Endothelial cell of umbilical vein (primary cell): ENCODE measurements around the gene KDM3B. TPM values are rescaled to one million over a fixed set of nuclear protein-coding genes. Genes with fewer than 3 reads are reported as not detected.

ENCODE experiments used
- BruUV-seq: library from RNA; stranded (reverse); fragments of 400-500 nt; replicated peaks from 2 replicates; lab custom pipeline; 2021; lab: Mats Ljungman, UMichigan
- CTCF ChIA-PET: fragments of 300-600, 350-600 bp; sonication (Branson Sonifier 250); formaldehyde crosslinking; loops from one replicate; lab custom pipeline; 2021; ENCODE audit warnings: antibody characterized with exemption, inconsistent platforms; lab: Charles Lee
- POLR2A ChIA-PET: fragments of 300-600, 350-600 bp; sonication (Branson Sonifier 250); formaldehyde crosslinking; loops from one replicate; lab custom pipeline; 2021; ENCODE audit warnings: antibody characterized with exemption, inconsistent platforms; lab: Charles Lee
- DNase-seq: peaks from one replicate; pipeline ENCODE4 v3.0.0-alpha.2; 2011; ENCODE audit warnings: low read depth, low spot score
- FAIRE-seq: peaks from 2 replicates; lab custom pipeline; 2011; peaks lifted over from hg19 to GRCh38; lab: Jason Lieb, UNC
- H2AFZ ChIP-seq: 2 replicates; pipeline ENCODE4 v1.6.0; 2012; ENCODE audit warnings: low read depth, low read length, control low read depth, inconsistent platforms
- H3K27ac ChIP-seq: 2 replicates; pipeline ENCODE4 v1.5.1; 2011; ENCODE audit warnings: low read depth, mild to moderate bottlenecking, control low read depth, low read length, moderate library complexity; ENCODE audit not compliant: insufficient read depth
- H3K27me3 ChIP-seq, 2 experiments: 2 replicates each; pipeline versions ENCODE4 v1.6.0 to v1.6.1; 2011; ENCODE audit warnings: low read length in 2 of 2, mixed read lengths in 1 of 2; ENCODE audit not compliant: control insufficient read depth in 2 of 2, insufficient read depth in 2 of 2
- H3K36me3 ChIP-seq, 2 experiments: 2 replicates in 1 of 2; 3 replicates in 1 of 2; pipeline ENCODE4 v1.5.1; 2011; ENCODE audit warnings: low read length in 2 of 2, mild to moderate bottlenecking in 1 of 2, moderate library complexity in 1 of 2; ENCODE audit not compliant: control insufficient read depth in 2 of 2, insufficient read depth in 2 of 2; ENCODE audit errors: extremely low read depth in 1 of 2
- H3K4me1 ChIP-seq: 3 replicates; pipeline ENCODE4 v1.5.1; 2011; ENCODE audit warnings: mild to moderate bottlenecking, low read length; ENCODE audit not compliant: control insufficient read depth, insufficient read depth; ENCODE audit errors: extremely low read depth
- H3K4me2 ChIP-seq: 2 replicates; pipeline ENCODE4 v1.6.1; 2011; ENCODE audit warnings: low read length, control low read depth, mixed read lengths; ENCODE audit not compliant: insufficient read depth
- H3K4me3 ChIP-seq, 3 experiments: fragments of 200-600 bp in 1 of 3; sonication (generic), shearing (Covaris generic) in 1 of 3; replicated peaks in 1 of 3; 2 replicates each; pipeline ENCODE4 v1.5.1; 2011 to 2016; ENCODE audit warnings: control low read depth in 3 of 3, low read length in 3 of 3, mild to moderate bottlenecking in 2 of 3, inconsistent platforms in 1 of 3, low read depth in 1 of 3, moderate library complexity in 1 of 3; ENCODE audit not compliant: insufficient read depth in 1 of 3
- H3K79me2 ChIP-seq: 2 replicates; pipeline ENCODE4 v1.6.0; 2012; ENCODE audit warnings: low read length, inconsistent platforms; ENCODE audit not compliant: control insufficient read depth, insufficient read depth
- H3K9ac ChIP-seq: replicated peaks from 2 replicates; pipeline ENCODE3; 2011; ENCODE audit warnings: low read length, control low read depth; ENCODE audit not compliant: insufficient read depth; ENCODE audit errors: extremely low read depth
- H3K9me1 ChIP-seq: replicated peaks from 3 replicates; pipeline ENCODE4 v1.6.0; 2011; ENCODE audit warnings: mild to moderate bottlenecking, low read length; ENCODE audit not compliant: control insufficient read depth, insufficient read depth; ENCODE audit errors: extremely low read depth
- H3K9me3 ChIP-seq: replicated peaks from 2 replicates; pipeline ENCODE4 v1.5.1; 2012; ENCODE audit warnings: low read length, inconsistent platforms; ENCODE audit not compliant: control insufficient read depth, insufficient read depth
- H4K20me1 ChIP-seq: replicated peaks from 2 replicates; pipeline ENCODE3; 2011; ENCODE audit warnings: mild to moderate bottlenecking, low read length; ENCODE audit not compliant: control insufficient read depth, insufficient read depth; ENCODE audit errors: extremely low read depth
- EZH2 ChIP-seq: IDR thresholded peaks from 2 replicates; pipeline ENCODE4 v1.6.1; 2012; ENCODE audit warnings: borderline replicate concordance, low read depth, mild to moderate bottlenecking, moderate library complexity, low read length, inconsistent platforms; ENCODE audit not compliant: severe bottlenecking
- FOS ChIP-seq: IDR thresholded peaks from 2 replicates; pipeline ENCODE4 v1.6.1; 2011; ENCODE audit warnings: mild to moderate bottlenecking, low read length, moderate library complexity, borderline replicate concordance; ENCODE audit not compliant: insufficient read depth
- GATA2 ChIP-seq: IDR thresholded peaks from 2 replicates; pipeline ENCODE4 v1.7.0; 2011; ENCODE audit warnings: low read depth, mild to moderate bottlenecking, moderate library complexity, mixed read lengths, low read length; ENCODE audit not compliant: insufficient read length, insufficient read depth
- JUN ChIP-seq: IDR thresholded peaks from 2 replicates; pipeline ENCODE4 v1.6.1; 2011; ENCODE audit warnings: borderline replicate concordance, low read depth; ENCODE audit not compliant: insufficient read length, insufficient read depth
- MYC ChIP-seq: IDR thresholded peaks from one replicate; pipeline ENCODE4 v1.6.1; 2011; ENCODE audit warnings: mild to moderate bottlenecking, low read depth, low read length
- POLR2A ChIP-seq: IDR thresholded peaks from 2 replicates; pipeline ENCODE4 v1.6.1; 2012; ENCODE audit warnings: low read depth, mild to moderate bottlenecking, control low read depth, low read length
- POLR2AphosphoS5 ChIP-seq: IDR thresholded peaks from 2 replicates; pipeline ENCODE4 v1.6.1; 2012; ENCODE audit warnings: low read depth, mild to moderate bottlenecking, control low read depth, low read length, moderate library complexity; ENCODE audit not compliant: insufficient read depth
- dilution Hi-C: fragments of 300-500 bp; cut with MboI; formaldehyde crosslinking; loops from one replicate; pipeline ENCODE4 v1.15.0; 2019; ENCODE audit warnings: low sequenced_read_pairs; ENCODE audit not compliant: extremely low pct_ligation_motif_present
- intact Hi-C: fragments of 100-400 bp; cut with micrococcal nuclease; formaldehyde crosslinking; loops from one replicate; pipeline ENCODE4 v1.10.0; 2022
- polyA plus RNA-seq, 4 experiments: library from polyadenylated mRNA; depleted of rRNA in 3 of 4; stranded (reverse) in 3 of 4; unstranded in 1 of 4; fragments of >200 nt; gene quantifications; 2 replicates each; pipeline versions ENCODE4 v1.2.1 to v1.2.3, GENCODE V29; 2011 to 2012; ENCODE audit warnings: missing spikeins in 1 of 4
- total RNA-seq: library from RNA; stranded (reverse); gene quantifications from 2 replicates; pipeline ENCODE4 v1.2.3, GENCODE V29; 2021
- TF ChIP-seq, protein P1 (sequence below): IDR thresholded peaks from 2 replicates; pipeline ENCODE4 v1.6.1; 2011; ENCODE audit not compliant: insufficient read depth, insufficient read length
- TF ChIP-seq, protein P2 (sequence below), 2 donors: IDR thresholded peaks; 1 replicate in 1 of 2; 2 replicates in 1 of 2; pipeline ENCODE4 v1.5.1; 2011; ENCODE audit warnings: low read length in 2 of 2, mild to moderate bottlenecking in 2 of 2, moderate library complexity in 2 of 2, control low read depth in 1 of 2, inconsistent platforms in 1 of 2, low read depth in 1 of 2; ENCODE audit not compliant: insufficient read depth in 1 of 2; ENCODE audit errors: extremely low read depth in 1 of 2

Gene KDM3B
- total and polyA plus RNA-seq, 2 donors (not counting 3 experiments of a cell fraction or from before 2014, with no cell fraction given): 19.0 to 55.7 TPM

DNA sequence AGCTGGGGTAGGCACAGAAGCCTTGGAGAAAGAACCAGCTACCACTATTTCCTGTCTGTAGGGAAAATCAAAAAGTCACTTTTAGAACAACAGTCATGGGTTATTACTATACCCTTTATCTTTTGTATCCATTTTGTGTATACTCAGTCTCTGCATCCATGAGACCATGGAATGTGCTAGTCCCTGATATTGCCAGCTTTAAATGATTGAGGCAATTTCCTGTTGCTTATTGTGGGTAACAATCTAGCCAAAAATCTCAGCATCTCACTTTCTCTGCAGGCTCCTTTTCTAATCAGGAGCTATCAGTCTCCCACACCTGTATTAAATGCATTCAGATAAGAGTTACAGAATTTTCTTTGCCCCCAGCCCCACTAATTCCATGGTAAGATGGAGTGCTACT is 968 bp upstream of the KDM3B start:
- Histone ChIP-seq H3K4me1 (peaks cover 14% of the 10 kb centered on the region), H2AFZ (no peak overlapping the region), H3K79me2 (peaks cover 35% of the 10 kb centered on the region), H3K27ac (no peak overlapping the region), H3K27me3 (no peaks in the 10 kb centered on the region), H3K9me1 (no peaks in the 10 kb centered on the region), H3K9ac (no peak overlapping the region), H3K36me3 (peaks cover 7 to 23% of the 10 kb centered on the region in 2 experiments), H3K4me3 (no peak overlapping the region), H3K9me3 (no peaks in the 10 kb centered on the region), H4K20me1 (no peaks in the 10 kb centered on the region), H3K4me2 (no peak overlapping the region)
- TF ChIP-seq MYC: no peak
- TF ChIP-seq POLR2AphosphoS5: no peak
- TF ChIP-seq FOS: no peak
- TF ChIP-seq GATA2: no peak
- TF ChIP-seq, protein P1, sequence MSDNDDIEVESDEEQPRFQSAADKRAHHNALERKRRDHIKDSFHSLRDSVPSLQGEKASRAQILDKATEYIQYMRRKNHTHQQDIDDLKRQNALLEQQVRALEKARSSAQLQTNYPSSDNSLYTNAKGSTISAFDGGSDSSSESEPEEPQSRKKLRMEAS: no peak
- no peak for TF ChIP-seq POLR2A
- no peak for TF ChIP-seq JUN
- TF ChIP-seq, protein P2, sequence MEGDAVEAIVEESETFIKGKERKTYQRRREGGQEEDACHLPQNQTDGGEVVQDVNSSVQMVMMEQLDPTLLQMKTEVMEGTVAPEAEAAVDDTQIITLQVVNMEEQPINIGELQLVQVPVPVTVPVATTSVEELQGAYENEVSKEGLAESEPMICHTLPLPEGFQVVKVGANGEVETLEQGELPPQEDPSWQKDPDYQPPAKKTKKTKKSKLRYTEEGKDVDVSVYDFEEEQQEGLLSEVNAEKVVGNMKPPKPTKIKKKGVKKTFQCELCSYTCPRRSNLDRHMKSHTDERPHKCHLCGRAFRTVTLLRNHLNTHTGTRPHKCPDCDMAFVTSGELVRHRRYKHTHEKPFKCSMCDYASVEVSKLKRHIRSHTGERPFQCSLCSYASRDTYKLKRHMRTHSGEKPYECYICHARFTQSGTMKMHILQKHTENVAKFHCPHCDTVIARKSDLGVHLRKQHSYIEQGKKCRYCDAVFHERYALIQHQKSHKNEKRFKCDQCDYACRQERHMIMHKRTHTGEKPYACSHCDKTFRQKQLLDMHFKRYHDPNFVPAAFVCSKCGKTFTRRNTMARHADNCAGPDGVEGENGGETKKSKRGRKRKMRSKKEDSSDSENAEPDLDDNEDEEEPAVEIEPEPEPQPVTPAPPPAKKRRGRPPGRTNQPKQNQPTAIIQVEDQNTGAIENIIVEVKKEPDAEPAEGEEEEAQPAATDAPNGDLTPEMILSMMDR (IDR thresholded peaks at IDR 0.05; ENCODE audit: extremely low read depth in 1 of 2, insufficient read depth in 1 of 2, low read depth in 1 of 2, low read length in 2 of 2): no peak
- no peak for TF ChIP-seq EZH2
- dilution Hi-C loops (no loop called here), intact Hi-C loops (loop anchor here (5.0 kb wide), 3 partner anchors 129 to 681 kb away; no protein-coding TSS in a partner anchor)
- DNase-seq (no peak), FAIRE-seq (no peak)
- POLR2A ChIA-PET: interaction anchor here (4.4 kb wide), 1 partner anchor 12 kb away, joined by 58 read pairs; the partner anchor contains the start of gene FAM53C
- BruUV-seq: no TSS peak
- CTCF ChIA-PET: interaction anchor here (1.1 to 5.7 kb wide), 6 partner anchors 10 to 191 kb away, joined by 3 to 71 read pairs (median 16); partner anchors contain the start of genes CDC23, CDC25C, ETF1 and FAM53C
